ENCODE results near the gene ELK4. TPM values are rescaled to one million over a fixed set of nuclear protein-coding genes. Genes with fewer than 3 reads are reported as not detected.

ELK4 gene
- polyA plus RNA-seq, 1 of the 3 experiments (the other 2 are of a cell fraction), result 2.6 TPM

GRCh38 chr1:205561501-205562203 lies 70.2 kb downstream of the ELK4 start:
- TF ChIP-seq EP300 (IDR thresholded peaks at IDR 0.05; ENCODE audit: borderline replicate concordance in 1 of 2, low read depth in 1 of 2, low read length in 1 of 2), result no peak
- TF ChIP-seq CTCF (IDR thresholded peaks at IDR 0.05), result no peak
- TF ChIP-seq EZH2phosphoT487 (IDR thresholded peaks at IDR 0.05; ENCODE audit: borderline replicate concordance, low read depth), result no peak
- TF ChIP-seq MAX (IDR thresholded peaks at IDR 0.05; ENCODE audit: low read depth), result no peak
- TF ChIP-seq FOXJ3 (CRISPR knock-in tag; IDR thresholded peaks at IDR 0.05), result no peak
- TF ChIP-seq POLR2AphosphoS5 (IDR thresholded peaks at IDR 0.05; ENCODE audit: low read depth, low read length), result no peak
- TF ChIP-seq FOXM1 (IDR thresholded peaks at IDR 0.05; ENCODE audit: low read depth), result no peak
- no peak for TF ChIP-seq GABPA (IDR thresholded peaks at IDR 0.05; ENCODE audit: low read depth)
- TF ChIP-seq, protein P1, sequence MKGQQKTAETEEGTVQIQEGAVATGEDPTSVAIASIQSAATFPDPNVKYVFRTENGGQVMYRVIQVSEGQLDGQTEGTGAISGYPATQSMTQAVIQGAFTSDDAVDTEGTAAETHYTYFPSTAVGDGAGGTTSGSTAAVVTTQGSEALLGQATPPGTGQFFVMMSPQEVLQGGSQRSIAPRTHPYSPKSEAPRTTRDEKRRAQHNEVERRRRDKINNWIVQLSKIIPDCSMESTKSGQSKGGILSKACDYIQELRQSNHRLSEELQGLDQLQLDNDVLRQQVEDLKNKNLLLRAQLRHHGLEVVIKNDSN (IDR thresholded peaks at IDR 0.05; ENCODE audit: borderline replicate concordance, low read depth), result no peak
- no peak for TF ChIP-seq NRF1 (IDR thresholded peaks at IDR 0.05; ENCODE audit: low read depth, low read length)
- CTCF ChIA-PET, result interaction anchor here (2.2 kb wide), 1 partner anchor 30 kb away, joined by 7 read pairs; no protein-coding TSS in a partner anchor

More at GRCh38 chr1:205561501-205562203, 70.2 kb downstream of the ELK4 start:
- H2AFZ ChIP-seq (ENCODE audit: low read depth), result no peak overlapping the region
- no peak overlapping the region for H3K4me2 ChIP-seq
- no peak overlapping the region for H3K4me3 ChIP-seq (ENCODE audit: low read depth in 2 of 2, low read length in 1 of 2)
- no peaks in the 10 kb centered on the region for H3K9me2 ChIP-seq
- peaks cover 10% of the 10 kb centered on the region; the same call in 1 of the 2 replicates for H3K27me3 ChIP-seq (ENCODE audit: insufficient read depth)
- POLR2A ChIA-PET, result no interaction called here
- H4K20me1 ChIP-seq (ENCODE audit: insufficient read depth), result no peaks in the 10 kb centered on the region
- H3K79me2 ChIP-seq (ENCODE audit: insufficient read depth), result no peaks in the 10 kb centered on the region
- H3K36me3 ChIP-seq (replicated peaks in 1 of 2; ENCODE audit: control insufficient read depth in 1 of 2, insufficient read depth in 2 of 2, low read length in 1 of 2), result no peaks in the 10 kb centered on the region
- peaks cover 4% of the 10 kb centered on the region for H3F3A ChIP-seq (replicated peaks; ENCODE audit: insufficient read depth)
- H3K9me3 ChIP-seq, result peaks cover 10% of the 10 kb centered on the region
- no peaks in the 10 kb centered on the region for H3K4me1 ChIP-seq (ENCODE audit: control insufficient read depth in 1 of 2, insufficient read depth in 2 of 2, low read depth in 1 of 2, low read length in 1 of 2)
- no peak overlapping the region for H3K9ac ChIP-seq
- no peak for DNase-seq
- WGBS (ENCODE audit: low lambda C conversion rate), result 41% methylated on average over 1 of the region's 1 CpG
- no peak overlapping the region for H3K27ac ChIP-seq (ENCODE audit: low read depth in 2 of 2, low read length in 1 of 2)

Small RNA genes lying within 50 kb of the gene (small RNA-seq; reads per million reads assigned to genes)
- gene RNU2-19P, result 0 to 0.13 (median 0) reads per million in 7 experiments
- gene RNU6-418P, result 0 reads per million in 7 experiments

Other genes starting within 250 kb of the ELK4 start
- not detected in 2 replicates for gene LEMD1, start 210.0 kb downstream of the ELK4 start, polyA plus RNA-seq (2012; rRNA removed)
- gene BLACAT1, start 176.0 kb downstream of the ELK4 start, polyA plus RNA-seq (2012; rRNA removed), result not detected in 2 replicates
- gene CDK18, start 127.3 kb downstream of the ELK4 start, polyA plus RNA-seq (2012; rRNA removed), result 2.5 and 3.1 TPM in 2 replicates
- 4.6 and 4.7 TPM in 2 replicates for gene SLC45A3, start 48.5 kb upstream of the ELK4 start, polyA plus RNA-seq (2012; rRNA removed)
- 25.4 and 35.3 TPM in 2 replicates for gene NUCKS1, start 118.2 kb upstream of the ELK4 start, polyA plus RNA-seq (2012; rRNA removed)
- 9.2 and 9.8 TPM in 2 replicates for gene RAB29, start 143.5 kb upstream of the ELK4 start, polyA plus RNA-seq (2012; rRNA removed)
- 18.3 and 25.1 TPM in 2 replicates for gene SLC41A1, start 181.2 kb upstream of the ELK4 start, polyA plus RNA-seq (2012; rRNA removed)
- gene PM20D1, start 218.1 kb upstream of the ELK4 start, polyA plus RNA-seq (2012; rRNA removed), result not detected in 2 replicates

All from SK-N-SH (cell line).